Hepatocyte (in vitro differentiated cells): Measurements from ENCODE around the gene DISC1.

Experiments used
- EZH2 ChIP-seq: fragments of 200-600 bp; sonication (generic); IDR thresholded peaks from 2 replicates; pipeline ENCODE4 v1.6.1; 2016; ENCODE audit warnings: antibody characterized with exemption, mild to moderate bottlenecking, borderline replicate concordance
- EZH2phosphoT487 ChIP-seq: fragments of 200-600 bp; sonication (generic); IDR thresholded peaks from one replicate; pipeline ENCODE4 v1.6.1; 2018; ENCODE audit warnings: antibody characterized with exemption, mild to moderate bottlenecking, low read depth, moderate library complexity; ENCODE audit not compliant: unreplicated experiment, severe bottlenecking
- TF ChIP-seq, protein P1 (sequence below): fragments of 200-600 bp; sonication (generic); IDR thresholded peaks from 2 replicates; pipeline ENCODE4 v1.5.1; 2016; ENCODE audit warnings: antibody characterized with exemption, mild to moderate bottlenecking; ENCODE audit not compliant: poor library complexity

DNA sequence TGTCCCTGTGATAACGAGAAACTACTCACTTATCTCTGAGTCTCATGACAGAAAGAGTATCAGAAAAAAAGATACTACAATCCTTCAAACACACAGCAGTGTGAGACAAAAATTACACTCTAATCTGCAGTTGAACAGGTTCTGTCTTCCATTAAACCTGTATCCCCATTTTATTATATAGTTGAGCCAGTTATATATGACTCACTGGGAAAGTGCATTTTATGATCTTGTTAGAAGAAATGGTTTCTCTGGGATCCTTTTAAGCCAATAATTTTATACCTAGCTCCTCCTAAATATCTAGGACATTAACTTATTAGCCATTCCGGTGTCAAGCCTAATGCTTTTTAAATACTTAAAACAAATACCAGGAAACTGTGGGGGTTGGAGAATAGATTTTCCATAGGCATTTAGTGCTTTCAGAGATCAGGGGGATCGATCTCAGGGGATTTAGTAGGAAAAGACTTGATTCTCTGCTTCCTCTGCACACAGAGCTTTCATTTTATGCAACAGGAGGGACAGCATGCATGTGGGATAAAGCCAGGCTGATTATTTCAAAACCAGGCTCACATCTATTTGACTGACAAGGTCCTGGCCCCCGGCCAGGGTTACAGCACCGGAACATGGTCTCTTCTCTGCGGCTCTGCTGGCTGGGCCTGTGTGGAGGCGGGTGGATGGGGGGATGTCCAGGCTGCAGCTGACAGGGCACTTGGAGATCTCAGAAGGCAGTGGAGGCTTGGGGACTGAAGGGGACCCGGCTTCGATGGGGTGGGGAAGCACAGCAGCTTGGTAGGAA is 310.6 kb downstream of the DISC1 start:
- TF ChIP-seq EZH2 (no peak), EZH2phosphoT487 (no peak)
- TF ChIP-seq, protein P1, sequence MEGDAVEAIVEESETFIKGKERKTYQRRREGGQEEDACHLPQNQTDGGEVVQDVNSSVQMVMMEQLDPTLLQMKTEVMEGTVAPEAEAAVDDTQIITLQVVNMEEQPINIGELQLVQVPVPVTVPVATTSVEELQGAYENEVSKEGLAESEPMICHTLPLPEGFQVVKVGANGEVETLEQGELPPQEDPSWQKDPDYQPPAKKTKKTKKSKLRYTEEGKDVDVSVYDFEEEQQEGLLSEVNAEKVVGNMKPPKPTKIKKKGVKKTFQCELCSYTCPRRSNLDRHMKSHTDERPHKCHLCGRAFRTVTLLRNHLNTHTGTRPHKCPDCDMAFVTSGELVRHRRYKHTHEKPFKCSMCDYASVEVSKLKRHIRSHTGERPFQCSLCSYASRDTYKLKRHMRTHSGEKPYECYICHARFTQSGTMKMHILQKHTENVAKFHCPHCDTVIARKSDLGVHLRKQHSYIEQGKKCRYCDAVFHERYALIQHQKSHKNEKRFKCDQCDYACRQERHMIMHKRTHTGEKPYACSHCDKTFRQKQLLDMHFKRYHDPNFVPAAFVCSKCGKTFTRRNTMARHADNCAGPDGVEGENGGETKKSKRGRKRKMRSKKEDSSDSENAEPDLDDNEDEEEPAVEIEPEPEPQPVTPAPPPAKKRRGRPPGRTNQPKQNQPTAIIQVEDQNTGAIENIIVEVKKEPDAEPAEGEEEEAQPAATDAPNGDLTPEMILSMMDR = no peak
